CD4-positive, alpha-beta T cell (primary cell): ENCODE measurements around the gene PGS1. TPM values are rescaled to one million over a fixed set of nuclear protein-coding genes. Genes with fewer than 3 reads are reported as not detected.
A peak's percentile ranks its signal among the peaks of the same experiment; 100 is the strongest.

Experiments
- ATAC-seq: fragments of 200-7000 bp; cut with Tn5 transposase; one replicate; pipeline ENCODE4 v1.10.0; 2022; ENCODE audit warnings: mild to moderate bottlenecking; ENCODE audit not compliant: poor library complexity
- CTCF ChIA-PET: fragments of 350-600 bp; sonication (Branson Sonifier 250); formaldehyde crosslinking; loops from one replicate; lab custom pipeline; 2021; ENCODE audit warnings: antibody characterized with exemption, inconsistent platforms; lab: Charles Lee
- POLR2A ChIA-PET: fragments of 350-600 bp; sonication (Branson Sonifier 250); formaldehyde crosslinking; loops from one replicate; lab custom pipeline; 2021; ENCODE audit warnings: antibody characterized with exemption, inconsistent platforms; lab: Charles Lee
- DNase-seq, 14 experiments: peaks; one replicate each; pipeline ENCODE4 v3.0.0-alpha.2; 2013 to 2020; ENCODE audit warnings: mixed read lengths in 2 of 14
- H3K27ac ChIP-seq, 2 donors: one replicate each; pipeline versions ENCODE4 v1.5.1 to v1.7.0; 2013; ENCODE audit warnings: low read length in 2 of 2, low read depth in 1 of 2, mild to moderate bottlenecking in 1 of 2
- H3K27me3 ChIP-seq, 2 experiments: 1 replicate in 1 of 2; 2 replicates in 1 of 2; pipeline versions ENCODE4 v1.6.1 to v1.7.0; 2013; ENCODE audit warnings: low read length in 2 of 2, control low read depth in 1 of 2, mild to moderate bottlenecking in 1 of 2, moderate library complexity in 1 of 2; ENCODE audit not compliant: insufficient read depth in 2 of 2, control insufficient read depth in 1 of 2
- H3K36me3 ChIP-seq: one replicate; pipeline ENCODE4 v1.6.1; 2013; ENCODE audit warnings: low read length, control low read depth; ENCODE audit not compliant: insufficient read depth
- H3K4me1 ChIP-seq: one replicate; pipeline ENCODE4 v1.6.1; 2013; ENCODE audit warnings: low read length, control low read depth; ENCODE audit not compliant: insufficient read depth
- H3K4me3 ChIP-seq: one replicate; pipeline ENCODE4 v1.5.1; 2013; ENCODE audit warnings: mild to moderate bottlenecking, low read length, moderate library complexity
- H3K9me3 ChIP-seq, 2 experiments: 1 replicate in 1 of 2; 2 replicates in 1 of 2; pipeline versions ENCODE4 v1.6.1 to v1.7.0; 2013; ENCODE audit warnings: low read length in 2 of 2, mild to moderate bottlenecking in 2 of 2, control low read depth in 1 of 2, moderate library complexity in 1 of 2; ENCODE audit not compliant: control insufficient read depth in 1 of 2, insufficient read depth in 1 of 2
- H3K27ac Mint-ChIP-seq: one replicate; pipeline ENCODE4 v1.8.0; 2020; ENCODE audit warnings: mixed read lengths
- H3K27me3 Mint-ChIP-seq: one replicate; pipeline ENCODE4 v1.8.0; 2021; ENCODE audit warnings: mixed read lengths
- H3K36me3 Mint-ChIP-seq: one replicate; pipeline ENCODE4 v1.8.0; 2021; ENCODE audit warnings: low read depth, mixed read lengths
- H3K4me1 Mint-ChIP-seq: one replicate; pipeline ENCODE4 v1.8.0; 2021; ENCODE audit warnings: low read depth, mixed read lengths
- H3K4me3 Mint-ChIP-seq: one replicate; pipeline ENCODE4 v1.8.0; 2020; ENCODE audit warnings: mild to moderate bottlenecking, mixed read lengths
- H3K9me3 Mint-ChIP-seq: one replicate; pipeline ENCODE4 v1.8.0; 2020; ENCODE audit warnings: mixed read lengths
- intact Hi-C, 2 experiments: fragments of 100-400 bp; cut with DNase I in 1 of 2; cut with micrococcal nuclease in 1 of 2; formaldehyde crosslinking; loops; one replicate each; pipeline versions ENCODE4 v1.15.1 to v1.9.0; 2023 to 2025; cut with DNase I, micrococcal nuclease
- total RNA-seq, 174 experiments: library from RNA in 2 of 174; stranded (reverse) in 2 of 174; gene quantifications; one replicate each; pipeline ENCODE4 v1.2.3 and lab custom pipeline; 2021 to 2026
- TF ChIP-seq, protein P1 (sequence below): fragments of 200-600 bp; IDR thresholded peaks from one replicate; pipeline ENCODE4 v1.8.0; 2022; ENCODE audit warnings: antibody characterized with exemption, mild to moderate bottlenecking

PGS1 gene
- total RNA-seq, 2 experiments from 2014 or later = 40.9 to 45.3 TPM

DNA sequence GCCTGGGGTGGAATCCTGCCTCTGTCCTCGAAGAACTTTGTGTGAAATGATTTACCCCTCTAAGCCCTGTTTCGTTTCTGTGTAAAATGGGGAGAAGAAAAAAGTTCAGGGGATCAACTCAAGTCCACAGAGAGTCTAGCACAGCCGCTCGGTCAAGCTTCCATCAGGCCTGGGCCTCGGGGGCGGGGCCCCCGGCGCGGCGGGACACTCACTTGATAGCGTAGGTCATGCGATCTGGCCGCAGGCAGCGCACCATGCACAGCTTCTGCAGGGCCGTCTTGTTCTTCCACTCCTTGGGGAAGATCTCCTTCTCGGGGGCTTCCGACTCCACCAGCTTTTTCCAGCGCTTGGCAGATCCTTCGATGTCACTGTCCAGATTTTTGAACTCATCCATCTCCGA lies 65.9 kb downstream of the PGS1 start:
- Histone ChIP-seq H3K4me3 (no peak overlapping the region), H3K36me3 (no peaks in the 10 kb centered on the region), H3K9me3 (no peaks in the 10 kb centered on the region), H3K27me3 (no peaks in the 10 kb centered on the region), H3K27ac (no peak overlapping the region), H3K4me1 (no peaks in the 10 kb centered on the region)
- intact Hi-C loops = loop anchor here in 1 of 2 experiments (2.0 kb wide), 2 partner anchors 398 to 526 kb away; no protein-coding TSS in a partner anchor
- CTCF ChIA-PET = no interaction called here
- no peaks in the 10 kb centered on the region for H3K36me3 Mint-ChIP-seq
- no peaks in the 10 kb centered on the region for H3K27me3 Mint-ChIP-seq
- DNase-seq (no peak), ATAC-seq (no peak)
- TF ChIP-seq, protein P1, sequence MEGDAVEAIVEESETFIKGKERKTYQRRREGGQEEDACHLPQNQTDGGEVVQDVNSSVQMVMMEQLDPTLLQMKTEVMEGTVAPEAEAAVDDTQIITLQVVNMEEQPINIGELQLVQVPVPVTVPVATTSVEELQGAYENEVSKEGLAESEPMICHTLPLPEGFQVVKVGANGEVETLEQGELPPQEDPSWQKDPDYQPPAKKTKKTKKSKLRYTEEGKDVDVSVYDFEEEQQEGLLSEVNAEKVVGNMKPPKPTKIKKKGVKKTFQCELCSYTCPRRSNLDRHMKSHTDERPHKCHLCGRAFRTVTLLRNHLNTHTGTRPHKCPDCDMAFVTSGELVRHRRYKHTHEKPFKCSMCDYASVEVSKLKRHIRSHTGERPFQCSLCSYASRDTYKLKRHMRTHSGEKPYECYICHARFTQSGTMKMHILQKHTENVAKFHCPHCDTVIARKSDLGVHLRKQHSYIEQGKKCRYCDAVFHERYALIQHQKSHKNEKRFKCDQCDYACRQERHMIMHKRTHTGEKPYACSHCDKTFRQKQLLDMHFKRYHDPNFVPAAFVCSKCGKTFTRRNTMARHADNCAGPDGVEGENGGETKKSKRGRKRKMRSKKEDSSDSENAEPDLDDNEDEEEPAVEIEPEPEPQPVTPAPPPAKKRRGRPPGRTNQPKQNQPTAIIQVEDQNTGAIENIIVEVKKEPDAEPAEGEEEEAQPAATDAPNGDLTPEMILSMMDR = no peak
- H3K4me3 Mint-ChIP-seq = no peak overlapping the region
- H3K4me1 Mint-ChIP-seq = no peaks in the 10 kb centered on the region
- no peaks in the 10 kb centered on the region for H3K9me3 Mint-ChIP-seq
- no peak overlapping the region for H3K27ac Mint-ChIP-seq
- POLR2A ChIA-PET = no interaction called here

DNA sequence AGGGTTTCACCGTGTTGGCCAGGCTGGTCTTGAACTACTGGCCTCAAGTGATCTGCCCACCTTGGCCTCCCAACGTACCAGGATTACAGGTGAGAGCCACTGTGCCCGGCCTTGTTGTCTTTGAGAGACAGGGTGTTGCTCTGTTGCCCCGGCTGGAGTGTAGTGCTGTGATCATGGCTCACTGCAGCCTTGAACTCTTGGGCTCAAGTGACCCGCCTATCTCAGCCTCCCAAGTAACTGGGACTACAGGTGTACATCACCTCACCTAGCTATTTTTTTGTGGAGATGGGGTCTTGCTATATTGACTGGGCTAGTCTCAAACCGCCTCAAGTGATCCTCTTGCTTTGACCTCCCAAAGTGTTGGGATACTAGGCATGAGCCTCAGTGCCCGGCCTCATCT lies 68.4 kb downstream of the PGS1 start:
- H3K4me1 Mint-ChIP-seq = no peaks in the 10 kb centered on the region

DNA sequence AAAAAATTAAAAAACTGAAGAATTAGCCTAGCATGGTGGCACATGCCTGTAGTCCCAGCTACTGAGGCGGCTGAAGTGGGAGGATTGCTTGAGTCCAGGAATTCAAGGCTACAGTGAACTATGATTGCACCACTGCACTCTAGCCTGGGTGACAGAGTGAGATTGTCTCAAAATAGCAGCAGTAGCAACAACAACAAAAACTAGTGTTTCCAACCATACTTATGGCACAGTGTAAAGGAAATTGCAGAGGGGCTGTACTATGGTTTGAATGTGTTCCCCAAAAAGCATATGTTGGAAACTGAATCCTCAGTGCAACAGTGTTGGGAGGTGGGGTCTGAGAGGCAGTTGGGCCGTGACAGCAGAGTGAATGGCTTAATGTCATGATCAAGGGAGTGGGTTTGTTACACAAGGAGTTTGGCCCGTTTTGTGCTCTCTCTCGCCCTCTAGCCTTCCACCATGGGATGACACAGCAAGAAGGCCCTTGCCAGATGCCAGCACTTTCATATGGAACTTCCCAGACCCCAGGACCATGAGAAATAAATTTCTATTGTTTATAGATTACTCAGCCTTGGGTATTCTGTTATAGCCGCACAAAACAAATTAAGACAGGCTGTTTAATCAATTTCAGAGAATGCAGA lies 70.0 kb downstream of the PGS1 start:
- no peaks in the 10 kb centered on the region for H3K36me3 Mint-ChIP-seq
- H3K9me3 Mint-ChIP-seq = no peaks in the 10 kb centered on the region
- H3K4me3 Mint-ChIP-seq = no peak overlapping the region
- POLR2A ChIA-PET = no interaction called here
- no peaks in the 10 kb centered on the region for H3K4me1 Mint-ChIP-seq
- peak in 1 of 14 experiments; percentile 15 for DNase-seq
- CTCF ChIA-PET = no interaction called here
- no peaks in the 10 kb centered on the region for H3K27me3 Mint-ChIP-seq
- Histone ChIP-seq H3K27ac (no peak overlapping the region), H3K4me3 (no peak overlapping the region), H3K36me3 (no peaks in the 10 kb centered on the region), H3K4me1 (no peaks in the 10 kb centered on the region), H3K27me3 (no peaks in the 10 kb centered on the region), H3K9me3 (no peaks in the 10 kb centered on the region)
- ATAC-seq = no peak
- TF ChIP-seq, protein P1 = no peak
- no peak overlapping the region for H3K27ac Mint-ChIP-seq
- intact Hi-C loops = no loop called here

More for the DNA sequence above, 68.4 kb downstream of the PGS1 start:
- no peak for ATAC-seq
- no peaks in the 10 kb centered on the region for H3K36me3 Mint-ChIP-seq
- H3K4me1 ChIP-seq = no peaks in the 10 kb centered on the region
- ChIA-PET POLR2A (no interaction called here), CTCF (no interaction called here)
- H3K9me3 ChIP-seq = no peaks in the 10 kb centered on the region
- H3K27me3 Mint-ChIP-seq = no peaks in the 10 kb centered on the region
- intact Hi-C loops = no loop called here
- H3K9me3 Mint-ChIP-seq = no peaks in the 10 kb centered on the region
- no peak overlapping the region for H3K27ac ChIP-seq
- H3K27me3 ChIP-seq = no peaks in the 10 kb centered on the region
- H3K36me3 ChIP-seq = no peaks in the 10 kb centered on the region
- H3K27ac Mint-ChIP-seq = no peak overlapping the region
- TF ChIP-seq, protein P1 = no peak
- no peak overlapping the region for H3K4me3 ChIP-seq
- no peak for DNase-seq
- H3K4me3 Mint-ChIP-seq = no peak overlapping the region
